Brain microvascular endothelial cell (primary cell): Measurements from ENCODE around the gene UNKL.

ENCODE experiments used
- DNase-seq: peaks from one replicate; pipeline ENCODE4 v3.0.0-alpha.2; 2020
- H3K27ac ChIP-seq: fragments of 250-450 bp; sonication (Bioruptor Pico); 2 replicates; pipeline ENCODE4 v1.5.1; 2020; ENCODE audit warnings: mild to moderate bottlenecking, moderate library complexity
- H3K27me3 ChIP-seq: fragments of 250-450 bp; sonication (Bioruptor Pico); replicated peaks from 2 replicates; pipeline ENCODE4 v1.5.1; 2020; ENCODE audit warnings: mild to moderate bottlenecking
- H3K36me3 ChIP-seq: fragments of 250-450 bp; sonication (Bioruptor Pico); replicated peaks from 2 replicates; pipeline ENCODE4 v1.5.1; 2020; ENCODE audit warnings: mild to moderate bottlenecking
- H3K4me3 ChIP-seq: 2 replicates; pipeline ENCODE4 v1.5.1; 2011; ENCODE audit warnings: low read depth, mild to moderate bottlenecking, control low read depth, low read length, moderate library complexity
- CTCF ChIP-seq: IDR thresholded peaks from 2 replicates; pipeline ENCODE4 v1.5.1; 2011; ENCODE audit warnings: low read depth, mild to moderate bottlenecking, moderate library complexity, low read length, control low read depth, inconsistent platforms; ENCODE audit errors: missing control alignments
- in situ Hi-C: cut with HindIII; loops from 2 replicates; pipeline ENCODE4 v1.10.0; 2017; ENCODE audit warnings: low sequenced_read_pairs, low pct_ligation_motif_present

The UNKL gene

GRCh38 chr16:1414532-1415260 is at the start of gene UNKL:
TSS of gene UNKL (minus strand) at chr16:1414704. CDS start at chr16:1414691, 13 bp downstream.
- H3K36me3 ChIP-seq, result peaks cover 2% of the 10 kb centered on the region
- DNase-seq, result peak; percentile 13
- TF ChIP-seq CTCF, result no peak
- in situ Hi-C loops, result no loop called here
- no peaks in the 10 kb centered on the region for H3K27me3 ChIP-seq
- H3K4me3 ChIP-seq, result peak within 1 kb of the TSS; percentile 76
- no peak within 1 kb of the TSS for H3K27ac ChIP-seq

GRCh38 chr16:1461146-1461545 is 46.6 kb upstream of the UNKL start:
- DNase-seq, result no peak
- in situ Hi-C loops, result no loop called here
- Histone ChIP-seq H3K27me3 (no peaks in the 10 kb centered on the region), H3K4me3 (no peak overlapping the region), H3K36me3 (peaks cover 16% of the 10 kb centered on the region), H3K27ac (no peak overlapping the region)
- TF ChIP-seq CTCF, result no peak

DNA sequence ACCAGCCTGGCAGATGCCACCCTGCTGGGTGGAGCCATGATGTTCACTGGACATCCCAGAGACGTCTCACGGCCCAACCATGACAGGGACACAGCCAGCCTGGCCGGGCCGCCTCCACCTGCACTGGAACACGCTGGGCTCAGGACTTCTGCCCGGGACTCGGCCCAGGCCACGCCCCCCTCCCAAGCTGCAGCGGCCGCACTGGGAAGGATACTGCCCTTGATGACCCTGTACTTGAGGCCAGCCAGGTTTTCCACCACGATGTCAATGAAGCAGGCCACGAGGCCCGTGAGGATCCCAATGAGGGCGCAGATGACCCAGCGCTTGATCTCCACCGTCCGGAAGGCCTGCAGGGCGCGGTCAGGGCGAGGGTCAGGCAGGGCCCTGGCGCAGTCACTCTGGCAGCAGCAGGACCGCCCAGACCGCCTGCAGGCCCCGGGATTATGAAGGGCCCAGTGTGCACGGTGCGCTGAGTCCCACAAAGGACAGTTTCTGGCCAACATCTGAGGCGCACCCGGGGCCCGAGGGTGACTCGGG is 46.2 kb upstream of the UNKL start:
- DNase-seq, result no peak
- in situ Hi-C loops, result no loop called here

GRCh38 chr16:1459967-1460366 is 45.5 kb upstream of the UNKL start:
- no peak for TF ChIP-seq CTCF
- Histone ChIP-seq H3K27me3 (no peaks in the 10 kb centered on the region), H3K36me3 (peaks cover 19% of the 10 kb centered on the region), H3K4me3 (no peak overlapping the region), H3K27ac (no peak overlapping the region)
- in situ Hi-C loops, result no loop called here
- no peak for DNase-seq

More for the DNA sequence above, 46.2 kb upstream of the UNKL start:
- no peak overlapping the region for H3K4me3 ChIP-seq
- H3K27me3 ChIP-seq, result no peaks in the 10 kb centered on the region
- no peak for TF ChIP-seq CTCF
- peaks cover 16% of the 10 kb centered on the region for H3K36me3 ChIP-seq
- H3K27ac ChIP-seq, result no peak overlapping the region

DNA sequence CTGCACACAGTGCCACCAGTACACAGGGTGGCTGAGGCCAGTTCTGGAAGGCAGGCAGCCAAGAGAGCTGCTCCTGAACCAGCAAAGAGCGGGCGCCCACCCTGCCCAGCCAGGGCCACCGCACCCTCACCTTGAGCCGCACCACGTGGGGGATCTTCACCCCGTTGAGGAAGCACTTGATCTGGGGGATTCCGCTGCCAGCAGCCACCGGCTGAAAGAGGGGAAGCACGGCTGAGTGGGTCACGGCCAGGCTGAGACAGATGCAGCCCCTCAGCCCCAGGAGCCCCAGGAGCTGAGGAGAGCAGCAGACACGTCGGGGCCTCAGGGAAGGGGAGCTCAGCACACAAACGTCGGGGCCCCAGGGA is 44.5 kb upstream of the UNKL start:
- in situ Hi-C loops, result no loop called here
- Histone ChIP-seq H3K36me3 (peaks cover 29% of the 10 kb centered on the region), H3K4me3 (no peak overlapping the region), H3K27ac (no peak overlapping the region), H3K27me3 (no peaks in the 10 kb centered on the region)
- TF ChIP-seq CTCF, result no peak
- no peak for DNase-seq

DNA sequence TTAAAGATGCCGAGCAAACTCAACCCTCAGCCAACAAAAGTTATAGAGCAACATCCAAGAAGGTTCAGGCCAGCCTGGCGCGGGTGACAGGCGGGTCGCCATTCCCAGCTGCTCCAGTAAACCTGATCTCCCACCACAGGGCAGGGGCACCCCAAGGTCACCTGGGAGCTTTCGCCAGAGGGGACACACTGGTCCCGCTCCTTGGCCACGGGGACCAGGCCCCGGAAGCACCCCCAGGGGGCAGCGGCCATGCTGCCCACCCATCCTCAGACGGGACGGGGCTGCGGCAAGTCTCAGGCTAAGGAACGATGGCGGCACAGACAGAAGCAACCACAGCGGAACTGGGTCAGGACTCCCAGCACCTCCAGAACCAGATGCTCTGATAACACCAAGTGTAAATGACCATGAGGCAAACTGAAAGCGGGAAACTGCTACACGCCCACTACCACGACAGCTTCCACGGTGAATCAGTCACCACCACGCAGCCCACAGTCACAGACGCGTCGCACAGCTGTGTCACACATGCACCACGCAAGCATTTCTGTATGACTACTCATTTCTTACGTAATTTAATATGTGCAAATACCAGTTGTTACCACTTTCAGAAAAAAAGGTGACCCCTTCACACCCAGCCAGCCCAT is 44.0 kb upstream of the UNKL start:
- no peak for DNase-seq
- Histone ChIP-seq H3K27ac (no peak overlapping the region), H3K36me3 (peaks cover 32% of the 10 kb centered on the region), H3K27me3 (no peaks in the 10 kb centered on the region), H3K4me3 (no peak overlapping the region)
- in situ Hi-C loops, result no loop called here
- TF ChIP-seq CTCF, result no peak
